MCF 10A (cell line): ENCODE data around the gene NINJ2. TPM values are rescaled to one million over a fixed set of nuclear protein-coding genes. Genes with fewer than 3 reads are reported as not detected.

Experiments
- BruUV-seq: library from RNA; stranded (reverse); fragments of 400-500 nt; replicated peaks from 2 replicates; lab custom pipeline; 2021; lab: Mats Ljungman, UMichigan
- CTCF ChIA-PET: fragments of 300-600 bp; sonication (Branson Sonifier 250); formaldehyde crosslinking; extraction: SDS; loops from one replicate; lab custom pipeline; 2021; ENCODE audit warnings: antibody characterized with exemption, inconsistent platforms; lab: Yijun Ruan, JAX
- POLR2A ChIA-PET: fragments of 300-600, 350-650 bp; sonication (Branson Sonifier 250); formaldehyde crosslinking; extraction: SDS; loops from one replicate; lab custom pipeline; 2020; ENCODE audit warnings: antibody characterized with exemption, inconsistent platforms; lab: Yijun Ruan, JAX
- DNase-seq: peaks from one replicate; pipeline ENCODE4 v3.0.0-alpha.2; 2018; ENCODE audit not compliant: unreplicated experiment
- H3K27ac Mint-ChIP-seq: one replicate; pipeline ENCODE4 v1.8.0; 2022; ENCODE audit warnings: mild to moderate bottlenecking, low read depth, mixed read lengths; ENCODE audit not compliant: unreplicated experiment
- H3K27me3 Mint-ChIP-seq: one replicate; pipeline ENCODE4 v1.8.0; 2022; ENCODE audit warnings: mixed read lengths; ENCODE audit not compliant: insufficient read depth, unreplicated experiment
- H3K36me3 Mint-ChIP-seq: one replicate; pipeline ENCODE4 v1.8.0; 2022; ENCODE audit warnings: mild to moderate bottlenecking, moderate library complexity, mixed read lengths; ENCODE audit not compliant: insufficient read depth, unreplicated experiment
- H3K4me1 Mint-ChIP-seq: one replicate; pipeline ENCODE4 v1.8.0; 2022; ENCODE audit warnings: mixed read lengths; ENCODE audit not compliant: insufficient read depth, unreplicated experiment
- H3K4me3 Mint-ChIP-seq: one replicate; pipeline ENCODE4 v1.8.0; 2022; ENCODE audit warnings: mild to moderate bottlenecking, moderate library complexity, mixed read lengths; ENCODE audit not compliant: unreplicated experiment
- H3K9me3 Mint-ChIP-seq: one replicate; pipeline ENCODE4 v1.8.0; 2022; ENCODE audit warnings: mixed read lengths; ENCODE audit not compliant: unreplicated experiment
- intact Hi-C: fragments of 100-400 bp; cut with micrococcal nuclease; formaldehyde crosslinking; loops from 2 replicates; pipeline ENCODE4 v1.14.1; 2022
- total RNA-seq: library from RNA; stranded (reverse); gene quantifications from 2 replicates; pipeline ENCODE4 v1.2.3, GENCODE V29; 2022
- TF ChIP-seq, protein P1 (sequence below): fragments of 200-600 bp; IDR thresholded peaks from one replicate; pipeline ENCODE4 v1.8.0; 2022; ENCODE audit warnings: antibody characterized with exemption, mild to moderate bottlenecking; ENCODE audit not compliant: unreplicated experiment

Gene NINJ2
- total RNA-seq, 1 experiment from 2014 or later: not detected

DNA sequence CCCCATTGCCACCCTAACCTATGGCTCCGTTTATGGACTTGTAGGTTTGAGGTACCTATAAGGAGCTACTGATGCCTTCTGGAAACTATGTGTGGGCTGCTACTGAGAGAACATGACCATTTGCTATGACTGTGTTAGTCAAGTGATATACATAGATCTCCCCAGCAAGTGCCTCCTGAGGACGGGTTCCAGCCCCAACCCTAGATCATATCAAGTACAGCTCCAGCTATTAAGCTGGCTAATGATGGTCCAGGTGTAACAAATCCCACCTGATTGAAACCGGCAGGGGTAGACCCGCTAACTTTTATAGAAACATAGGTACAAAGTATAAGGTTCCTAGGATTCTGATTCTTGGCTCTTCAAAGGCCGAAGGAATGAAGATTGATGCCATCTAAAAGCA is 23.7 kb downstream of the NINJ2 start:
- BruUV-seq: no TSS peak
- intact Hi-C loops: no loop called here

DNA sequence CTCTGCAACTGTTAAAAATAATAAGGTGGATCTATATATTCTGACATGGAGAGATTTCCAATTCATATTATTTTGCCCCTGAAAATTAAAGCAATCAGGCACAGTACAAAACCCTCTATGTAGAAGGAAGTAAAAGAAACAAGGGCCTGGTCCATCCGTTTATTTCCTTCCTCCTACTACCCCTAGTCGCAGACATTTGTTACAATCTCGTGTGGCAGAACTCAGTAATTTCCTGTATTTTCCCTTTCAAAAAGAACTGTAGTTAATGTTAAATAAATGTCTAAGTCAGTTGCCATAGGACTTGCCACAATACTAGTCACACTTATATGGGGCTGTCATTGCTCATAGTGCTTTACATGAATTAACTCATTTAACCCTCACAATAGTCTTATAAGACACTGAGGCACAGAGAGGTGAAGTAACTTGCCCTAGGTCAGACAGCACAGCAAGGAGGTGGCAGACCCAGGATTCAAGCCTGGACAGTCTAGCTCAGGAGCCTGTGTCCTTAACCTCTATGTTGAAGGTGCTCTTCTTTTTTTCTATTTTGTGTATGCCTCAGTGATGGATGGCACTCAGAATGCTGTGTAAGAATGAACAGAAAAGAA is 24.2 kb downstream of the NINJ2 start:
- H3K27me3 Mint-ChIP-seq: no peaks in the 10 kb centered on the region
- no TSS peak for BruUV-seq
- intact Hi-C loops: no loop called here
- H3K36me3 Mint-ChIP-seq: peaks cover 6% of the 10 kb centered on the region
- H3K4me3 Mint-ChIP-seq: no peak overlapping the region
- H3K9me3 Mint-ChIP-seq: no peaks in the 10 kb centered on the region
- H3K4me1 Mint-ChIP-seq: peaks cover 6% of the 10 kb centered on the region
- ChIA-PET POLR2A (interaction anchor here (1.5 to 1.9 kb wide), 2 partner anchors 15 to 113 kb away, joined by 5 read pairs; partner anchors contain the start of gene WNK1), CTCF (interaction anchor here (0.8 to 0.9 kb wide), 2 partner anchors 25 to 112 kb away, joined by 3 to 6 read pairs; no protein-coding TSS in a partner anchor)
- TF ChIP-seq, protein P1, sequence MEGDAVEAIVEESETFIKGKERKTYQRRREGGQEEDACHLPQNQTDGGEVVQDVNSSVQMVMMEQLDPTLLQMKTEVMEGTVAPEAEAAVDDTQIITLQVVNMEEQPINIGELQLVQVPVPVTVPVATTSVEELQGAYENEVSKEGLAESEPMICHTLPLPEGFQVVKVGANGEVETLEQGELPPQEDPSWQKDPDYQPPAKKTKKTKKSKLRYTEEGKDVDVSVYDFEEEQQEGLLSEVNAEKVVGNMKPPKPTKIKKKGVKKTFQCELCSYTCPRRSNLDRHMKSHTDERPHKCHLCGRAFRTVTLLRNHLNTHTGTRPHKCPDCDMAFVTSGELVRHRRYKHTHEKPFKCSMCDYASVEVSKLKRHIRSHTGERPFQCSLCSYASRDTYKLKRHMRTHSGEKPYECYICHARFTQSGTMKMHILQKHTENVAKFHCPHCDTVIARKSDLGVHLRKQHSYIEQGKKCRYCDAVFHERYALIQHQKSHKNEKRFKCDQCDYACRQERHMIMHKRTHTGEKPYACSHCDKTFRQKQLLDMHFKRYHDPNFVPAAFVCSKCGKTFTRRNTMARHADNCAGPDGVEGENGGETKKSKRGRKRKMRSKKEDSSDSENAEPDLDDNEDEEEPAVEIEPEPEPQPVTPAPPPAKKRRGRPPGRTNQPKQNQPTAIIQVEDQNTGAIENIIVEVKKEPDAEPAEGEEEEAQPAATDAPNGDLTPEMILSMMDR: no peak
- DNase-seq: no peak
- peak overlapping the region; percentile 72 for H3K27ac Mint-ChIP-seq

More for the DNA sequence above, 23.7 kb downstream of the NINJ2 start:
- CTCF ChIA-PET: interaction anchor here (0.8 to 0.9 kb wide), 3 partner anchors 25 to 111 kb away, joined by 3 to 6 read pairs (median 3); no protein-coding TSS in a partner anchor
- no peak overlapping the region for H3K27ac Mint-ChIP-seq
- H3K9me3 Mint-ChIP-seq: no peaks in the 10 kb centered on the region
- DNase-seq: no peak
- TF ChIP-seq, protein P1: no peak
- peaks cover 6% of the 10 kb centered on the region for H3K36me3 Mint-ChIP-seq
- POLR2A ChIA-PET: interaction anchor here (0.6 to 1.9 kb wide), 3 partner anchors 72 to 177 kb away, joined by 3 to 5 read pairs (median 3); partner anchors contain the start of gene WNK1
- no peaks in the 10 kb centered on the region for H3K27me3 Mint-ChIP-seq
- H3K4me1 Mint-ChIP-seq: peaks cover 6% of the 10 kb centered on the region
- H3K4me3 Mint-ChIP-seq: no peak overlapping the region

DNA sequence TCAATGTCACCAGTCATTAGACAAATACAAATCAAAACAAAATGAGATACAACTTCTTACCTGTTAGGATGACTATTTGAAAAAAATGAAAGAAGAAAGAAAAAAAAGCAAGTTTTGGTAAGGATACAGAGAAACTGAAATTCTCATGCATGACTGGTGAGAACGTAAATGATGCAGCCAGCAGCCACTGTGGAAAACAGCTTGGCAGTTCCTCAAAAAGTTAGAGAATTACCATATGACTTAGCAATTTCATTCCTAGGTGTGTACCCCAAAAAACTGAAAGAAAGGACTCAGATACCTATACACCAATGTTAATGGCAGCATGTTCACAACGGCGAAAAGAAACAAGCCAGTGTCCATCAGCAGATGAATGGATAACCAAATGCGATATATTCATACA is 26.6 kb downstream of the NINJ2 start:
- POLR2A ChIA-PET: interaction anchor here (0.6 to 1.0 kb wide), 3 partner anchors 27 to 355 kb away, joined by 3 to 5 read pairs (median 3); no protein-coding TSS in a partner anchor

DNA sequence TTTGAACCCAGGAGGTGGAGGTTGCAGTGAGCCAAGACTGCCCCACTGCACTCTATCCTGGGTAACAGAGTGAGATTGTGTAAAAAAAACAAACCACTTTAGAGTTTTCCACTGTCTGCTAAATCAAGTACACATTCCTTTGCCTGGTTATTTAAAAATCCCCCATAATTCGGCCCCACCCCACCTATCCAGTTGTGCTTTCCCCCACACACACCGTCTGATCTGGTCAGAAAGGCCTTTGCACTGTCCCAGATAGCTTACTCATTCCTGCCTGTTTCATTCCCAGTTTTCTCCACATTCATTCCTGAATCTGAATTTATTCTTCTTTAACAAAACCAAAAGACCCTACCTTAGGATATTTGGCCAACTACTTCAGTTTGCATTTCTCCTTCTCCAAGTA is 29.5 kb downstream of the NINJ2 start:
- Mint-ChIP-seq H3K27ac (no peak overlapping the region), H3K9me3 (no peaks in the 10 kb centered on the region), H3K36me3 (no peaks in the 10 kb centered on the region), H3K4me3 (no peak overlapping the region), H3K27me3 (no peaks in the 10 kb centered on the region), H3K4me1 (peaks cover 22% of the 10 kb centered on the region)
- intact Hi-C loops: loop anchor here (5.0 kb wide), 1 partner anchor 119 kb away; the partner anchor contains the start of gene WNK1
- no peak for DNase-seq
- ChIA-PET CTCF (interaction anchor here (0.6 kb wide), 2 partner anchors 58 to 207 kb away, joined by 4 to 5 read pairs; no protein-coding TSS in a partner anchor), POLR2A (interaction anchor here (0.6 to 1.7 kb wide), 2 partner anchors 20 to 481 kb away, joined by 4 to 6 read pairs; no protein-coding TSS in a partner anchor)
- TF ChIP-seq, protein P1: no peak
- BruUV-seq: no TSS peak

More for the DNA sequence above, 26.6 kb downstream of the NINJ2 start:
- Mint-ChIP-seq H3K4me3 (no peak overlapping the region), H3K36me3 (no peaks in the 10 kb centered on the region), H3K27ac (no peak overlapping the region), H3K9me3 (no peaks in the 10 kb centered on the region), H3K27me3 (no peaks in the 10 kb centered on the region), H3K4me1 (peaks cover 18% of the 10 kb centered on the region)
- CTCF ChIA-PET: interaction anchor here (1.1 to 1.6 kb wide), 2 partner anchors 61 to 114 kb away, joined by 3 to 8 read pairs; no protein-coding TSS in a partner anchor
- TF ChIP-seq, protein P1: no peak
- BruUV-seq: no TSS peak
- intact Hi-C loops: no loop called here
- DNase-seq: no peak
